ENCODE measurements around the gene CDC37L1.

DNA sequence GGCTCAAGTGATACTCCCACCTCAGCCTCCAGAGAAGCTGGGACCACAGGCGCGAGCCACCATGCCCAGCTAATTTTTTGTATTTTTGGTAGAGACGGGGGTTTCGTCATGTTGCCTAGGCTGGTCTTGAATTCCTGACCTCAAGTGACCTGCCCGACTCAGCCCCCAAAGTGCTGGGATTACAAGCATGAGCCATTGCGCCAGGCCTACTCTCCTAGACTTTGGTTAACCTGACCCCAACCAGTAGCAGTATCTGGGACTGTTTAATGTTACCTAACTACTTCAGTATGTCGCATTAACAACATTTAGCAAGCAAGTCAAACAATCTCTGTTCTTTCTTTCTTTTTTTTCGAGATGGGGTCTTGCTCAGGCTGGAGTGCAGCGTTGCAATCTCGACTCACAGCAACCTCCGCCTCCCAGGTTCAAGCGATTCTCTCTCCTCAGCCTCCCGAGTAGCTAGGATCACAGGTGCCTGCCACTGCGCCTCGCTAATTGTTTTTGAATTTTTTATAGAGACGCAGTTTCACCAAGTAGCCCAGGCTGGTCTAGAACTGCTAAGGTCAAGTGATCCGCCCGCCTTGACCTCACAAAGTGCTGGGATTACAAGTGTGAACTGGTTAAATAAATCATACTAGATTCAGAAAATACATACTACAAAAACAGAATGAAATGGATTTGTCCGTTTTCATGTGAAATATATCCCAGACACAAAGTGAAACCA lies 59.7 kb downstream of the CDC37L1 start:
- TF ChIP-seq, protein P1, sequence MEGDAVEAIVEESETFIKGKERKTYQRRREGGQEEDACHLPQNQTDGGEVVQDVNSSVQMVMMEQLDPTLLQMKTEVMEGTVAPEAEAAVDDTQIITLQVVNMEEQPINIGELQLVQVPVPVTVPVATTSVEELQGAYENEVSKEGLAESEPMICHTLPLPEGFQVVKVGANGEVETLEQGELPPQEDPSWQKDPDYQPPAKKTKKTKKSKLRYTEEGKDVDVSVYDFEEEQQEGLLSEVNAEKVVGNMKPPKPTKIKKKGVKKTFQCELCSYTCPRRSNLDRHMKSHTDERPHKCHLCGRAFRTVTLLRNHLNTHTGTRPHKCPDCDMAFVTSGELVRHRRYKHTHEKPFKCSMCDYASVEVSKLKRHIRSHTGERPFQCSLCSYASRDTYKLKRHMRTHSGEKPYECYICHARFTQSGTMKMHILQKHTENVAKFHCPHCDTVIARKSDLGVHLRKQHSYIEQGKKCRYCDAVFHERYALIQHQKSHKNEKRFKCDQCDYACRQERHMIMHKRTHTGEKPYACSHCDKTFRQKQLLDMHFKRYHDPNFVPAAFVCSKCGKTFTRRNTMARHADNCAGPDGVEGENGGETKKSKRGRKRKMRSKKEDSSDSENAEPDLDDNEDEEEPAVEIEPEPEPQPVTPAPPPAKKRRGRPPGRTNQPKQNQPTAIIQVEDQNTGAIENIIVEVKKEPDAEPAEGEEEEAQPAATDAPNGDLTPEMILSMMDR (IDR thresholded peaks at IDR 0.05) = no peak
- no peak for TF ChIP-seq ZFX (IDR thresholded peaks at IDR 0.05; ENCODE audit: borderline replicate concordance)
